Thoracic aorta (tissue), 2 donors: Measurements from ENCODE around the gene CREB5. TPM values are rescaled to one million over a fixed set of nuclear protein-coding genes. Genes with fewer than 3 reads are reported as not detected.

Experiments used
- ATAC-seq: fragments of 150-250 bp; one replicate; pipeline ENCODE4 v1.8.0; 2017; ENCODE audit warnings: low read depth; ENCODE audit not compliant: insufficient number of reproducible peaks, low FRiP score
- DNase-seq: peaks from one replicate; pipeline ENCODE4 v3.0.0-alpha.2; 2020; ENCODE audit warnings: low spot score
- H3K27ac ChIP-seq, 2 donors: fragments of 200-600 bp; sonication (generic); 1 replicate in 1 of 2; 2 replicates in 1 of 2; pipeline ENCODE4 v1.5.1; 2016; ENCODE audit warnings: mild to moderate bottlenecking in 2 of 2, moderate library complexity in 2 of 2
- H3K27me3 ChIP-seq: fragments of 200-600 bp; sonication (generic); replicated peaks from 2 replicates; pipeline ENCODE4 v1.6.0; 2016; ENCODE audit warnings: mild to moderate bottlenecking; ENCODE audit not compliant: insufficient read depth
- H3K36me3 ChIP-seq: fragments of 200-600 bp; sonication (generic); one replicate; pipeline ENCODE4 v1.5.1; 2016
- H3K4me1 ChIP-seq, 2 donors: fragments of 200-600 bp; sonication (generic); 1 replicate in 1 of 2; 2 replicates in 1 of 2; pipeline versions ENCODE4 v1.5.1 to v1.6.0; 2016; ENCODE audit warnings: low read depth in 2 of 2, mild to moderate bottlenecking in 1 of 2; ENCODE audit not compliant: control insufficient read depth in 1 of 2
- H3K4me3 ChIP-seq: fragments of 200-600 bp; sonication (generic); 2 replicates; pipeline ENCODE4 v1.5.1; 2016; ENCODE audit warnings: mild to moderate bottlenecking
- H3K9me3 ChIP-seq: fragments of 200-600 bp; sonication (generic); 2 replicates; pipeline ENCODE4 v1.5.1; 2016
- total RNA-seq, 2 donors: library from RNA; depleted of rRNA; stranded (reverse); fragments of >200 nt; gene quantifications; one replicate each; pipeline versions ENCODE4 v1.1.0 to v1.2.3, GENCODE V29; 2016
- TF ChIP-seq, protein P1 (sequence below): fragments of 200-600 bp; sonication (generic); IDR thresholded peaks from one replicate; pipeline ENCODE4 v1.5.1; 2019; ENCODE audit warnings: antibody characterized with exemption

The CREB5 gene
- total RNA-seq, 2 donors from 2014 or later: 44.4 to 49.1 TPM

- Histone ChIP-seq H3K27ac (no peak overlapping the region), H3K27me3 (no peaks in the 10 kb centered on the region), H3K4me1 (peaks cover 0 to 9% of the 10 kb centered on the region in 2 donors), H3K9me3 (no peaks in the 10 kb centered on the region), H3K36me3 (peaks cover 4% of the 10 kb centered on the region), H3K4me3 (no peak overlapping the region)
- ATAC-seq (no peak), DNase-seq (no peak)
- TF ChIP-seq, protein P1, sequence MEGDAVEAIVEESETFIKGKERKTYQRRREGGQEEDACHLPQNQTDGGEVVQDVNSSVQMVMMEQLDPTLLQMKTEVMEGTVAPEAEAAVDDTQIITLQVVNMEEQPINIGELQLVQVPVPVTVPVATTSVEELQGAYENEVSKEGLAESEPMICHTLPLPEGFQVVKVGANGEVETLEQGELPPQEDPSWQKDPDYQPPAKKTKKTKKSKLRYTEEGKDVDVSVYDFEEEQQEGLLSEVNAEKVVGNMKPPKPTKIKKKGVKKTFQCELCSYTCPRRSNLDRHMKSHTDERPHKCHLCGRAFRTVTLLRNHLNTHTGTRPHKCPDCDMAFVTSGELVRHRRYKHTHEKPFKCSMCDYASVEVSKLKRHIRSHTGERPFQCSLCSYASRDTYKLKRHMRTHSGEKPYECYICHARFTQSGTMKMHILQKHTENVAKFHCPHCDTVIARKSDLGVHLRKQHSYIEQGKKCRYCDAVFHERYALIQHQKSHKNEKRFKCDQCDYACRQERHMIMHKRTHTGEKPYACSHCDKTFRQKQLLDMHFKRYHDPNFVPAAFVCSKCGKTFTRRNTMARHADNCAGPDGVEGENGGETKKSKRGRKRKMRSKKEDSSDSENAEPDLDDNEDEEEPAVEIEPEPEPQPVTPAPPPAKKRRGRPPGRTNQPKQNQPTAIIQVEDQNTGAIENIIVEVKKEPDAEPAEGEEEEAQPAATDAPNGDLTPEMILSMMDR: no peak
Observed at GRCh38 chr7:28714459-28715120, 302.3 kb downstream of the CREB5 start.

GRCh38 chr7:28717445-28718054 is 305.2 kb downstream of the CREB5 start:
- no peak for ATAC-seq
- no peak overlapping the region for H3K27ac ChIP-seq
- TF ChIP-seq, protein P1: no peak

GRCh38 chr7:28718055-28718481 is 305.8 kb downstream of the CREB5 start:
- no peaks in the 10 kb centered on the region for H3K4me1 ChIP-seq
- no peak overlapping the region for H3K27ac ChIP-seq
- no peak overlapping the region for H3K4me3 ChIP-seq
- no peak for ATAC-seq
- peaks cover 7% of the 10 kb centered on the region for H3K36me3 ChIP-seq
- H3K9me3 ChIP-seq: no peaks in the 10 kb centered on the region
- TF ChIP-seq, protein P1: no peak
- H3K27me3 ChIP-seq: no peaks in the 10 kb centered on the region
- no peak for DNase-seq

More at GRCh38 chr7:28717445-28718054, 305.2 kb downstream of the CREB5 start:
- Histone ChIP-seq H3K27me3 (no peaks in the 10 kb centered on the region), H3K9me3 (no peaks in the 10 kb centered on the region), H3K36me3 (peaks cover 7% of the 10 kb centered on the region), H3K4me1 (no peaks in the 10 kb centered on the region), H3K4me3 (no peak overlapping the region)
- no peak for DNase-seq

- Histone ChIP-seq H3K27ac (no peak overlapping the region), H3K27me3 (no peaks in the 10 kb centered on the region), H3K9me3 (no peaks in the 10 kb centered on the region), H3K4me1 (no peaks in the 10 kb centered on the region), H3K36me3 (peaks cover 7% of the 10 kb centered on the region), H3K4me3 (no peak overlapping the region)
- TF ChIP-seq, protein P1: no peak
- no peak for DNase-seq
- no peak for ATAC-seq
Observed at GRCh38 chr7:28718545-28718944, 306.2 kb downstream of the CREB5 start.

GRCh38 chr7:28722684-28723083 is 310.4 kb downstream of the CREB5 start:
- Histone ChIP-seq H3K27me3 (no peaks in the 10 kb centered on the region), H3K36me3 (peaks cover 7% of the 10 kb centered on the region), H3K4me3 (no peak overlapping the region), H3K9me3 (no peaks in the 10 kb centered on the region), H3K4me1 (peaks cover 7 to 27% of the 10 kb centered on the region in 2 donors), H3K27ac (no peak overlapping the region)
- TF ChIP-seq, protein P1: no peak
- ATAC-seq (no peak), DNase-seq (no peak)
